Fibroblast of peridontal ligament (primary cell): ENCODE data around the gene ISM2.
"Not testable (repeated sequence)": the region's sequence is repeated elsewhere in the genome, so short reads cannot be mapped to it uniquely, and the experiment has no call there.

ENCODE experiments used
- DNase-seq: peaks from one replicate; pipeline ENCODE4 v3.0.0-alpha.2; 2010; ENCODE audit errors: extremely low read depth

ISM2 gene

GRCh38 chr14:77498120-77498979 lies at the start of gene ISM2:
Gene ISM2, minus strand, starts transcription at chr14:77498816. Its CDS starts 23 bp downstream, at chr14:77498793.
- peak; percentile 18 for DNase-seq

DNA sequence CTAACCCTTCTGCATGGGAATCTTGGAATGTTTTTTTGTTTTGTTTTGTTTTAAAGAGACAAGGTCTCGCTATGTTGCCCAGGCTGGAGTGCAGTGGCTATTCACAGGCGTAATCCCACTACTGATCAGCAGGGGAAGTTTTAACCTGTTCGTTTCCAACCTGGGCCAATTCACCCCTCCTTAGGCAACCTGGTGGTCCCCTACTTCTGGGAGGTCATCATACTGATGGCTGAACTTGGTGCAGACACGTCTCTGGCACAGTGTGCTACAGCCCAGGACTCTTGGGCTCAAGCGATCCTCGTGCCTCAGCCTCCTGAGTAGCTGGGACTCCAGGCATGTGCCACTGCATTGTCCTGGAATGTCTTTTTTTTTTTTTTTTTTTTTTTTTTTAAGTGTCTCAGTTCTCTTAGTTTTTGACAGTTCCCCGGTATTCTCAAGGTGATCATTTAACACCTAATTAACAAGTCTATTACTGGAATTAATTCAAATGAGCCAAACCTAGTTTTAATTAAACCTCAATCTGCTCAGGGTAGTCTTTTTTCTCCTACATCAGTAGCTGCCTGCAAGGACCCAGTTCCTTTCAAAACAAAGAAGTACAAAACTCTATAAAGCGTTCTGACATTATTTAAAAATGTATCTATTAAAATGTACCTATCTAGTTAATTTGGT lies 49.0 kb upstream of the ISM2 start:
- no peak for DNase-seq

DNA sequence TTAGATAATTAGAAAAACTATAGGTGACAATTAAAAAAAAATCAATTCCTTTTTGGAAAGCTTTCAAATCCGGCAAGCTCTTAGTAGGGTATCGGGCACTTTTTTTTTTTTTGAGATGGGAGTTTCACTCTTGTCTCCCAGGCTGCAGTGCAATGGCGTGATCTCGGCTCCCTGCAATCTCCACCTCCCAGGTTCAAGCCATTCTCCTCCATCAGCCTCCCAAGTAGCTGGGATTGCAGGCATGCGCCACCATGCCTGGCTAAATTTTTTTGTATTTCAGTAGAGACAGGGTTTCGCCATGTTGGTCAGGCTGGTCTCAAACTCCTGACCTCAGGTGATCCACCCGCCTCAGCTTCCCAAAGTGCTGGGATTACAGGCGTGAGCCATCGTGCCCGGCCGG lies 46.6 kb upstream of the ISM2 start:
- not testable (repeated sequence) for DNase-seq

DNA sequence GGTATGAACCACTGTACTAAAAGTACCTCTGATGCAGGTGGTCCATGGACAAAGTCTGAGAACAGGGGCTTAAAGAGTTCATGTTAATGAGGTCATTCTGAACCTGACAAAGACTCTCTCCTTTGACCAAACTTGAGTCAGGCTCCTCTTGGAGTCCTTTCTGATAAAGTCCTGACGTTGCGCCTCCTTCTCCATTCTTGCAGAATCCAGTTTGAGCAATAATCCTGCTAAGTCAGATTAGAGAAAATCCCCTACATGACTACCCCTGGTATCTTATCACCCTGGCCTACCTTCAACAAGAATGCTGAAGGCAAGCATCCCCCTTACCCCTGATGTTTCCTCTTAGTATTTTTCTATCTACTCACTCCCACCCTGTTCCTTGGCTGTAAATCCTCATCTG lies 46.0 kb upstream of the ISM2 start:
- no peak for DNase-seq

DNA sequence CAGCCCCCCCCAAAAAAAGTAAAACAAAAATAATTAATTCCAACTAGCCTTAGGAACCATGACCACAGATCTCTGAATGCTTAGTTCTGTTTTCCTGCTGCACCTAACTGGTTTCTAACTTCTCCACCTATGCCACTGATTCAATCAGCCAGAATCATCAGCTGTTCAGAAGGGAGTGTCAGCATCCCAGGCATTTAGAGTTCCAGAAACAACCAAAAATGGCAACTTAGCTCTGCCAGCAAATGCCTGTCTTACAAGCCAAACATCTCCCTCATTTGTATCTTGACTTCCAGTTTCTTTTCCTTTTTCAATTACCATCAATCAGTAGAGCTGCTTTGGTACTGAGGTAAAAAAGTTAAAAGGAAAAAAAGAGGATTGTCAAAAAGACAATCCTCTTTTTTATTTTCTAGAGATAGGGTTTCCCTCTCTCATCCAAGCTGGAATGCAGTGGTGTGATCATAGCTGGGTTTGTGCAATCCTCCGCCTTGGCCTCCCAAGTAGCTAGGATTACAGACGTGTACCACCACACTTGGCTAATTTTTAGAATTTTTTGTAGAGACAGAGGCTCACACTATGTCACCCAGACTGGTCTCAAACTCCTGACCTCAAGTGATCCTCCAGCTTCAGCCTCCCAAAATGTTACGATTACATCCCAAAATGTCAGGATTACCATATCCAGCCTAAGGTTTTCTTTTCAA lies 45.2 kb upstream of the ISM2 start:
- DNase-seq, result peak; percentile 32

GRCh38 chr14:77543240-77543551 lies 44.6 kb upstream of the ISM2 start:
- no peak for DNase-seq

DNA sequence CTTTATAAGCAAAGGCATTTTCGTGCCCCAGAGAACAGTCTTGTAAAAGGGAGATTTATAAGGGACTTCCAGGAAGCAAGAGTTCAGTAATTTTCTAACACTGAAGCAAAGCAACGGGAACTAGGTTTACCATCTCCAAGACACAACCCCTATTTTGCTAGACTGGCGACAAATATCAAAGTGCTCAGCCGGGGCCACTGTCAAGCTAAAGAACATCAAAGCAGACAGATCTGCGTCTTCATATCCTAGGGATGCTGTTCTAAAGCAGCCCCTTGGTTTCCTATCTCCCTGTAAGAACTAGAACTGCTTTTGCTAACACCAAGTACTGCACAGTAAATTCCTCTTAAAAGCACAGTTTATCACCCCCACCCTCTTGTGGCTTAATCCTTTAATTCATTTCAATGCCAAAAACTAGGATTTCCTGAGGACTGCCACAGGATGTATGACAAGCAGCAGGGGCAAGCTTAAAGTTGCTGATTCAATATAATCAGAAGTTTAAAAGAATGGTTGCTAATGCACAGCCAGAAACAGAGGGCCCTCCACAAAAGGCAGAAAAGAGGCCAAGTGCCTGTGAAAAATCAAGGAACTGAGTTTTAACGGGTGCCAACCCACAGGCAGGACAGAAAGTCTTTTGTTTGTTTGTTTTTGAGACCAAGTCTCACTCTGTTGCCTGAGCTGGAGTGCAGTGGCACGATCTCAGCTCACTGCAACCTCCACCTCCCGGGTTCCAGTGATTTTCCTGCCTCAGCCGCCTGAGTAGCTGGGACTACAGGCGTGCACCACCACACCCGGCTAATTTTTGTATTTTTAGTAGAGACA lies 44.0 kb upstream of the ISM2 start:
- peak; percentile 16 for DNase-seq

DNA sequence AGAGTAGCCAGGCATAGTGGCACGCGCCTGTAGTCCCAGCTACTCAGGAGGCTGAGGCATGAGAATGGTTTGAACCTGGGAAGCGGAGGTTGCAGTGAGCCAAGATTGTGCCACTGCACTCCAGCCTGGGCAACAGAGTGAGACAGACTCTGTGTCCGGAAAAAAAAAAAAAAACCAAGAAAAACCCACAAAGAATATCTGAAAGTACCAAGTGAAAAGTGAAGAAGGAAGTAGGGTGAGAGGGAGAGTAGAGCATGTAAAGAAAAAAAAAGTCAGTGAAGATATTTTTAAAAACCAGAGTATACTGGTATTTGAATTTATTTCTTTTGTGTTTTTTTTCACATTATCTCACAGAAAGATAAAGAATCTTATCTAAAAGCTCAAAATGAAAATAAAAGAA lies 43.3 kb upstream of the ISM2 start:
- no peak for DNase-seq

- not testable (repeated sequence) for DNase-seq
Measured at GRCh38 chr14:77536951-77537350, 38.3 kb upstream of the ISM2 start.

DNA sequence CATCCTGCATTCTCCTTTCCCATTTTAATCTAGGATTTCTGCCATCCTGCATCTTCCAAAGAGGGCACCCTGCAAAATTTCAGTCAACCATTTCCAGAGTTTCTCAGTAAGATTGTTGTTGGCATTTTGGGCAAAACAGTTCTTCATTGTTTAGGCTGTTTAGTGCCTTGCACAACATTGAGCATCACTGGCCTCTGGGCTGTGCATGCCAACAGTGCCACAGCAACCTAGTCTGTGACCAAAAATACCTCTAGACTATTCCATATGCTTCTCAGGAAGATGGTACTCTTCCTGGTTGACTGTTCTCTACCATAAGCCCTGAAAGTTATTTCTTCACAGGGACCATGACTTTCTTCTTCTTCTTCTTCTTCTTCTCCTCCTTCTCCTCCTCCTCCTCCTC lies 32.5 kb upstream of the ISM2 start:
- no peak for DNase-seq

DNA sequence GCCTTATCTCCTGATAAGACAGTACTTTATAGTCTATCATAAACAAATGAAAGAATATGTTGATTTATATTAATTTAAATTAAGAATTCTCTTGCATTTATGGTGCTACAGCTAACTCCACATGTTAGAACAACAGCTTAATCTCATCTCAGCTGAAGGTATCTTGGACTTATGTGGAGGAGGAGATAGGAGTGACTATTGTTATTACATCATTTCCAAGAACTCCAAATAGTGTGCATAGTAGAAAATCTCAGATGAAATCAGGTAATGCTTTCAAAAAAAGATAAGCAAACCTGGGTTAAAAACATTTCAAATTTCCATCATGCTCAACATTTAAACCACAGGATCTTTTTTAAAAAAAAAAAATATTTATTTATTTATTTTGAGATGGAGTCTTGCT lies 31.3 kb upstream of the ISM2 start:
- DNase-seq, result no peak

DNA sequence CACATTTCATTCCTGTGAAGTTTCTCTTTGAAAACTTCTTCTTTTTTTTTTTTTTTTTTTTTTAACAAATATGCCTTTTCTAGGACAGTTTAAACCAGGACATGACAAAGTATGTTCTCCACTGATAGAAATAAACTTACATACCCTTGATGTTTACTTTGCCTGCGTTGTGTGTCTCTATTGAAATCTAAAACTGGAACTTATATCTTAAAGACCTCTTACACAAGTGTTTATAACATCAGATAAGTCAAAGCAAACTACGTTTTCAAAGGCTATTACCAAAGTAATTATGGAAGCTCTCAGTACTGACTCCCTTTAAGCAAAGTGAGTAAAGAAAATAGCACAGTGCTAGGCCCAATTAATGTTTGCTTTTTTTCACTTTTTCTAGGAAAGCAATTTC lies 30.6 kb upstream of the ISM2 start:
- DNase-seq, result no peak

DNA sequence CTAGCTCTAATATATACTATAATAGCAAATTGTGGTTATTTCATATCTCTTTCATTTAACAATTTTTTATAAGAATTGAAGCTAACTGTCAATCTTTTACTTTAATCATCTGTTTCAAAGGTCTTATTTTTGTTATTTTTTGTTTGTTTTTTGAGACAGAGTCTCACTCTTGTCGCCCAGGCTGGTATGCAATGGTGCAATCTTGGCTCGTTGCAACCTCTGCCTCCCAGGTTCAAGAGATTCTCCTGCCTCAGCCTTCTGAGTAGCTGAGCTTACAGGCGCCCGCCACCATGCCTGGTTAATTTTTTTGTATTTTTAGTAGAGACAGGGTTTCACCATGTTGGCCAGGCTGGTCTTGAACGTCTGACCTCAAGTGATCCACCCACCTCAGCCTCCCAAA lies 30.1 kb upstream of the ISM2 start:
- not testable (repeated sequence) for DNase-seq

- no peak for DNase-seq
Measured at GRCh38 chr14:77526266-77526665, 27.6 kb upstream of the ISM2 start.

DNA sequence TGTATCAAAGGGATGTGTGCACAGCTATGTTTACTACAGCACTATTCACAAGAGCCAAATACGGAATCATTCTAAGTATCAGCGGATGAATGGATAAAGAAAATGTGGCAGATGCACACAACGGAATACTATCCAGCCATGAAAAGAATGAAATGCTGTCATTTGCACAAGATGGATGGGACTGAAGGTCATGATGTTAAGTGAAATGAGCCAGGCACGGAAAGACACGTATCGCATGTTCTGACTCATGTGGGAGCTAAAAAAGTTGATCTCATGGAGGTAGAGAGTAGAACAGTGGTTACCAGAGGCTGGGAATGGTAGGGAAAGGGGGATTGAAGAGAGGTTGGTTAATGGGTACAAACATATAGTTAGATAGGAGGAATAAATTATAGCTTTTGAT lies 25.9 kb upstream of the ISM2 start:
- DNase-seq, result no peak

- DNase-seq, result no peak
Measured at GRCh38 chr14:77523109-77523508, 24.5 kb upstream of the ISM2 start.

GRCh38 chr14:77520555-77520954 lies 21.9 kb upstream of the ISM2 start:
- no peak for DNase-seq

- peak; percentile 42 for DNase-seq
Measured at GRCh38 chr14:77516126-77516525, 17.5 kb upstream of the ISM2 start.

DNA sequence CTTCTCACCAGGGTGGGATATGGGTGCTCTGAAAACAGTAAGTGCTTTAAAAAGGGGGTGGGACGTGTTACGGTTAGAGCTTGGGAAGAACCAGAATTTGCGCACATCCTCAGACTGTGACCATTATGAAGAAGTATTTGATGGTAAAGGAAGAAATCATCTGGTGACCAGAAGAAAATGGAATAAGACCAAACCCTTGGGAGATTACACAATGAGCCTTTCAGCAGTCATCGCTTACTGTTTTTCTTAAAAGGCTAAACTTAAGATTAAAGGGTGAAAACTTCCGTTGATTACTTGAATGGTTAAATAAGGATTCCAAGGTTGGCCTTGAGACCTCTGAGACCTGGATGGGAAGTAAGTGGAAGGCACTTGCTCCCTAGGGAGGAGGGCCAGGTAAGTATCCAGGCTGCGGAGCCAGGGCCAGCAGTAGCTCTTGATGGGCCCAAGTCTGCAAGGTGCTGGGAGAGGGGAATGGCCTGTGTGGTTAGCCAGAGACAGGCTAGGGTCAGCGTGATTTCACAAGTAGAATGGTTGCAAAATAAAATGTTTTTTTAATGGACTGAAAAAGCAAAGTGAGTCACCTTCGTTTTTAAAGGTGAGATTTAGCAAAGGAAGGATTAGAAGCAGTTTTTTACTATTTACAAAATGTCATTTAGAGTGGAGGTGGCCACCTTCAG lies 13.0 kb upstream of the ISM2 start:
- DNase-seq, result no peak

- DNase-seq, result no peak
Measured at GRCh38 chr14:77509366-77509765, 10.8 kb upstream of the ISM2 start.

DNA sequence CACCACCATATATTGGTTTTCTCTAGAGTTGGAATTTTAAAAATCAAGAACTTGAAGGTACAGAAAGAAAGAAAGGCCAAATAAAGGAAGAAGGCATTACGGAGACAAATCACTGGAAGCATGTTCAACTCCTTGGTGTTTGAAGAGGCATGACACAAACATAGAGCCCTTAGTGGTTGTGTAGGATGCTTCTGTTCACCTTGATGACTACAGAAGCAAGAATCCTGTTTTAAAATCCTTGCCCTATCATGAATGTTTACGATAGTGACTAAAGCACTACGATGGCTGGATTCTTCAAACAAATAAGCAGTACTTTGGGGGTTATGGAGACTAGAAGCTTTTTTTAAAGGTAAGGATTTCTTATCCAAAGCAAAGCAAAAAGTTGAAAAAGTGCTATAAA lies 10.3 kb upstream of the ISM2 start:
- no peak for DNase-seq
